Caki2 (cell line): ENCODE measurements around the gene SMAD3. TPM values are rescaled to one million over a fixed set of nuclear protein-coding genes. Genes with fewer than 3 reads are reported as not detected.

Experiments
- total RNA-seq: library from RNA; depleted of rRNA; stranded (reverse); fragments of >200 nt; shearing (Covaris generic); gene quantifications from 2 replicates; pipeline ENCODE4 v1.2.3, GENCODE V29; 2014; ENCODE audit warnings: low replicate concordance; rRNA removed

The SMAD3 gene
- total RNA-seq, 1 experiment from 2014 or later, result 26.4 TPM

Other genes starting within 250 kb of the SMAD3 start
- 34.9 and 63.7 TPM in 2 replicates for gene AAGAB, start 189.1 kb downstream of the SMAD3 start, total RNA-seq
- gene IQCH, start 189.2 kb downstream of the SMAD3 start, total RNA-seq, result 1.7 and 2.7 TPM in 2 replicates